Calu3 (cell line): ENCODE results near the gene ATG7. TPM values are rescaled to one million over a fixed set of nuclear protein-coding genes. Genes with fewer than 3 reads are reported as not detected.

ENCODE experiments used
- BruUV-seq: library from RNA; stranded (reverse); fragments of 400-500 nt; replicated peaks from 2 replicates; lab custom pipeline; 2021; lab: Mats Ljungman, UMichigan
- CTCF ChIA-PET: fragments of 300-600 bp; sonication (Branson Sonifier 250); formaldehyde crosslinking; loops from one replicate; lab custom pipeline; 2022; ENCODE audit warnings: antibody characterized with exemption; lab: Charles Lee
- DNase-seq: peaks from one replicate; pipeline ENCODE4 v3.0.0; 2022
- H3K27ac Mint-ChIP-seq: one replicate; pipeline ENCODE4 v1.8.0; 2022; ENCODE audit warnings: mixed read lengths; ENCODE audit not compliant: unreplicated experiment
- H3K27me3 Mint-ChIP-seq: one replicate; pipeline ENCODE4 v1.8.0; 2022; ENCODE audit warnings: mixed read lengths; ENCODE audit not compliant: unreplicated experiment
- H3K36me3 Mint-ChIP-seq: one replicate; pipeline ENCODE4 v1.8.0; 2022; ENCODE audit warnings: mild to moderate bottlenecking, moderate library complexity, mixed read lengths; ENCODE audit not compliant: insufficient read depth, unreplicated experiment
- H3K4me1 Mint-ChIP-seq: one replicate; pipeline ENCODE4 v1.8.0; 2022; ENCODE audit warnings: mild to moderate bottlenecking, low read depth, mixed read lengths; ENCODE audit not compliant: unreplicated experiment
- H3K4me3 Mint-ChIP-seq: one replicate; pipeline ENCODE4 v1.8.0; 2022; ENCODE audit warnings: mild to moderate bottlenecking, low read depth, moderate library complexity, mixed read lengths; ENCODE audit not compliant: unreplicated experiment
- H3K9me3 Mint-ChIP-seq: one replicate; pipeline ENCODE4 v1.8.0; 2022; ENCODE audit warnings: low read depth, mixed read lengths; ENCODE audit not compliant: unreplicated experiment
- intact Hi-C: fragments of 100-400 bp; cut with micrococcal nuclease; formaldehyde crosslinking; loops from one replicate; pipeline ENCODE4 v1.10.0; 2022; ENCODE audit not compliant: unreplicated experiment
- total RNA-seq: library from RNA; stranded (reverse); gene quantifications from 2 replicates; pipeline ENCODE4 v1.2.3, GENCODE V29; 2022
- TF ChIP-seq, protein P1 (sequence below): fragments of 200-600 bp; IDR thresholded peaks from one replicate; pipeline ENCODE4 v1.8.0; 2022; ENCODE audit warnings: antibody characterized with exemption; ENCODE audit not compliant: unreplicated experiment

The ATG7 gene
- total RNA-seq, 1 experiment from 2014 or later = 37.3 TPM

DNA sequence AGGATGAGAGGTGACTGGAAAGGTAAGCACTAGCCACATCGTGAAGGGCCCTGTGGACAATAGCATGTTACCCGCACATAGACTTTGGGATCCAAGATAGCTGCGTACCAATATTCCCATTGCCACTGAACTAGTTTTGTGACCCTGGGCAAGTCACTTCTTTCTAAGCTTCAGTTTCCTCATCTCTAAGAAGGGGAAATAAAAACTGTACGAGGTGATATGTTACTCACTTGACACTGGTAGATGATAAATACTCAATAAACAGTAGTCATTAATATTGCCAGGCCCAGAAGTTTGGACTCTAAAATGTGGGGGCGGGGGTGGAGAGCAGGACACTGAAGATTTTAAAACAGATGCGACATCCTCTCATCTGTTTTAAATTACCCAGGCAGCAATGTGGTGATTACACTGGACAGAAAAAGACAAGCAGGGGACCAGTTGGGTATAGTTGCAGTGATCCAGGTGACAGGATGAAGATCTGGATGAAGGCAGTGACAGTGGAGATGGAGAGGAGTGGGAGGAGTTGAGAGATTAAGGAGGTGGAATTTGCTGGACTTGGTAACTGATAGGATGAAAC lies 2.5 kb downstream of the ATG7 start:
- BruUV-seq = no TSS peak
- H3K36me3 Mint-ChIP-seq = peaks cover 20% of the 10 kb centered on the region
- H3K4me3 Mint-ChIP-seq = no peak overlapping the region
- TF ChIP-seq, protein P1, sequence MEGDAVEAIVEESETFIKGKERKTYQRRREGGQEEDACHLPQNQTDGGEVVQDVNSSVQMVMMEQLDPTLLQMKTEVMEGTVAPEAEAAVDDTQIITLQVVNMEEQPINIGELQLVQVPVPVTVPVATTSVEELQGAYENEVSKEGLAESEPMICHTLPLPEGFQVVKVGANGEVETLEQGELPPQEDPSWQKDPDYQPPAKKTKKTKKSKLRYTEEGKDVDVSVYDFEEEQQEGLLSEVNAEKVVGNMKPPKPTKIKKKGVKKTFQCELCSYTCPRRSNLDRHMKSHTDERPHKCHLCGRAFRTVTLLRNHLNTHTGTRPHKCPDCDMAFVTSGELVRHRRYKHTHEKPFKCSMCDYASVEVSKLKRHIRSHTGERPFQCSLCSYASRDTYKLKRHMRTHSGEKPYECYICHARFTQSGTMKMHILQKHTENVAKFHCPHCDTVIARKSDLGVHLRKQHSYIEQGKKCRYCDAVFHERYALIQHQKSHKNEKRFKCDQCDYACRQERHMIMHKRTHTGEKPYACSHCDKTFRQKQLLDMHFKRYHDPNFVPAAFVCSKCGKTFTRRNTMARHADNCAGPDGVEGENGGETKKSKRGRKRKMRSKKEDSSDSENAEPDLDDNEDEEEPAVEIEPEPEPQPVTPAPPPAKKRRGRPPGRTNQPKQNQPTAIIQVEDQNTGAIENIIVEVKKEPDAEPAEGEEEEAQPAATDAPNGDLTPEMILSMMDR = no peak
- no peaks in the 10 kb centered on the region for H3K9me3 Mint-ChIP-seq
- no peak for DNase-seq
- peaks cover 35% of the 10 kb centered on the region for H3K4me1 Mint-ChIP-seq
- no peak overlapping the region for H3K27ac Mint-ChIP-seq
- intact Hi-C loops = no loop called here
- H3K27me3 Mint-ChIP-seq = no peaks in the 10 kb centered on the region
- CTCF ChIA-PET = no interaction called here

DNA sequence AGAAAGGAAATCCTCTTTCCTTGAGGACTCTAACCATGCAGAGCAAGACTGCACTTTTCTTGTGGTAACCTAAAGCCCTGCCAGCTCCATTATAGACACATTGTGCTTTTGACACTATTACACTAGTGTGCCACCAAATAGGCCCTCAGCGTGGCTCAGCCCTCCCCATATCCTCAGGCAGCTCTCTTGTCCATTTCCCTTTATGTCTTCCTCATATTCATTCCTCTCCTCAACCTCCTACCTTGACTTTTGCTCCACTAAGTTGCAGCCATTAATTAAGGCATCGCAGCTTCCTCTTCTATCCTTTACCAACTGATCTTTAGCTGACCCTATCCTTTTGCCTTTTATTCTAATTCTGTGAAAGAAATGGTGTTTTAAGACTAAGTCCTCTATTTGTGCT lies 3.7 kb downstream of the ATG7 start:
- Mint-ChIP-seq H3K9me3 (no peaks in the 10 kb centered on the region), H3K27me3 (no peaks in the 10 kb centered on the region), H3K36me3 (peaks cover 20% of the 10 kb centered on the region), H3K4me1 (peaks cover 35% of the 10 kb centered on the region), H3K4me3 (no peak overlapping the region), H3K27ac (no peak overlapping the region)
- CTCF ChIA-PET = no interaction called here
- no peak for DNase-seq
- intact Hi-C loops = no loop called here
- BruUV-seq = no TSS peak
- TF ChIP-seq, protein P1 = no peak

DNA sequence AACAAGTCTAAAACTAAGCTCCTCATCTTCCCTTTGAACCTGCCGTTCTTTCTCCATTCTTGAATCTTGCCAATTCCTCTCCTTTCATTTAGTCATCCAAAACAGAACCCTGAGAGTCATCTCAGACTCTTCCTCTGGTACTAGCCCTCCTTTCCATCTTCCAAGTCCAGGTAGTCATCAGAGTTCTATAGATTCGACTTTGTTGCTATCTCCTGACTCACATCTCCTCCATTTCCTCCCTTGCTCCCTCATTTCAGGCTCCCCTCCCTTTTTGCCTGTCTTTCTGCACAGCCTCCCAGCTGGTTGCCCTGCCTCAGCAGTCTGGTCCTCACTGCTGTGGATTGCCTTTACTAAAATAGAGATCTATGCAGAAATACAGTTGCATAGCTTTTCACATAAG lies 4.7 kb downstream of the ATG7 start:
- peaks cover 35% of the 10 kb centered on the region for H3K4me1 Mint-ChIP-seq
- CTCF ChIA-PET = no interaction called here
- H3K36me3 Mint-ChIP-seq = peaks cover 19% of the 10 kb centered on the region
- no peak overlapping the region for H3K27ac Mint-ChIP-seq
- BruUV-seq = no TSS peak
- intact Hi-C loops = no loop called here
- TF ChIP-seq, protein P1 = no peak
- no peaks in the 10 kb centered on the region for H3K9me3 Mint-ChIP-seq
- no peaks in the 10 kb centered on the region for H3K27me3 Mint-ChIP-seq
- no peak for DNase-seq
- no peak overlapping the region for H3K4me3 Mint-ChIP-seq

DNA sequence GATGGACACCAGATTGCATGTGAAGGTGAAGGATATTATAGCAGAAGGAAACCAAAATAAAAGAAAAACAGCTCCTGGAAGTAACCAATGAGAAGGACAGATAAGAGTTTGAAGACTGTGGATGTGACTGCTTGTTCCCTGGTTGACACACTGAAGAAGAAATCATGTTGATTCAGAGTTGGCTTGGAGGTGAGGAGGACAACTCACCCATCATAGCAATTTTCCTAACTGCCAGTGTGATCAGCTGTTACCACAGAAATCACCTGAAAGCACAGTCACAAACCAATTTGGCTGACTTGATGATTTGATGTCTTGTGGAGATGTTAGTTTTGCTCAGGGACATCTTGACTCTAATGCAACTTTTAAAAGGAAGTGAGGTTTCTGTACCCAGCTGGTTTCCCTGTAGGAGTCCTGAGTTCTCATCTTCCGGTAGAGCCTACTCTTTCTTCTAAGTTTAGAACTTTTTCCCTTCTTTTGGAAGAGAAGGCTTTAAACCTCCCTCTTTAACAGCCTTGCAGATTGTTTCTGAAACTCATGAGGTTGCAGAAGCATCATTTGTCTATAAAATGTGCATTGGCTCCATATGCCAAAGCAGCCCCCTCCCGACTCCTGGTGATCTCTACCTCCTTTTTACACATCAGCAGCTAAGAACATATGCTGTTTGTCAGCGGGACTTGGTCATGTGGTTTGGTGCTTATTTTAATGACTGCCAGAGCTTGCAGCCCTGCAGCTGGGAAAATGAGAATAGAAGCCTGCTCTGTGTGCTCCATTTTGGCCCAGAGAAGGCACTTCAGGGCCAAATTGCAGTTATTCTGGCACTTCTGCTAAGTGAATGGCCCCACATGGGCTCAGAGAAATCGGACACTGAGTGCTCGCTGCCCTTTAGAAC lies 10.3 kb downstream of the ATG7 start:
- H3K4me1 Mint-ChIP-seq = peaks cover 10% of the 10 kb centered on the region
- H3K4me3 Mint-ChIP-seq = no peak overlapping the region
- H3K9me3 Mint-ChIP-seq = no peaks in the 10 kb centered on the region
- no peak for DNase-seq
- H3K36me3 Mint-ChIP-seq = peaks cover 6% of the 10 kb centered on the region
- intact Hi-C loops = no loop called here
- CTCF ChIA-PET = no interaction called here
- no TSS peak for BruUV-seq
- TF ChIP-seq, protein P1 = no peak
- H3K27ac Mint-ChIP-seq = no peak overlapping the region
- no peaks in the 10 kb centered on the region for H3K27me3 Mint-ChIP-seq
